ENCODE data around the gene CHURC1.

CHURC1 gene

DNA sequence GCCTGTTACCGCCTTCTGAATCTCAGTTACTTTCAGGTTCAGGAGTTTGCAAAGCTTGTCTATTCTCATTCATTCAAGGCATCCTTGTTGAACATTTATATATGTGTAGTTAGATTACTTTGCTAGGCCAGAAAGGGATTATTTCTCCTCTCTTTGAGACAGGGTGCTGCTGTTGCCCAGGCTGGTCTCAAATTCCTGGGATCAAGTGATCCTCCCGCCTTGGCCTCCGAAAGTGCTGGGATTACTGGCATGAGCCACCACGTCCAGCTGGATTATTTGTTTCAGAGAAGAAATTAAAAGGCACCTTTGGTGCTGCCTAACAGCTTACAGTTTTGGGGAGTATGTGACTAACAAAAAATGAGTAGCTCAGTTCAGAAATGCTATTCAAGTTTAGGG, 772 bp downstream of the CHURC1 start:
- DNase-seq (ENCODE audit: low read depth): no peak

DNA sequence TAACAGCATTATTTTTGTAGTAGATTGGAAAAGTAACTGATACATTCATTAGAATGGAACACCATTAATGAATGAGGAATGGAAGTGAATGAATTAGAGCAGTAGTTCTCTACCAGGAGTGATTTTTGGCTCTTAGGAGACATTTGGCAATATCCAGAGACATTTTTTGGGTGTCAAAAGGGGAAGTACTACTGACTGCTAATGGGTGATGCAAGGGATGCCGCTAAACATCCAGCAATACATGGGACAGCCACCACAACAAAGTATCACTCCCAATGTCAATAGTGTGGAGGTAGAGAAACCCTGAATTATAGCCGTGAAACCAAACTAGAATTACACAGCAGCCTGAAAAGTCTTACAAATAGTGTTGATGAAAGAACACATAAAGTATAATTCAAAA, 1.5 kb downstream of the CHURC1 start:
- in situ Hi-C loops (cut with HindIII; ENCODE audit: low sequenced_read_pairs): no loop called here
- TF ChIP-seq, protein P1, sequence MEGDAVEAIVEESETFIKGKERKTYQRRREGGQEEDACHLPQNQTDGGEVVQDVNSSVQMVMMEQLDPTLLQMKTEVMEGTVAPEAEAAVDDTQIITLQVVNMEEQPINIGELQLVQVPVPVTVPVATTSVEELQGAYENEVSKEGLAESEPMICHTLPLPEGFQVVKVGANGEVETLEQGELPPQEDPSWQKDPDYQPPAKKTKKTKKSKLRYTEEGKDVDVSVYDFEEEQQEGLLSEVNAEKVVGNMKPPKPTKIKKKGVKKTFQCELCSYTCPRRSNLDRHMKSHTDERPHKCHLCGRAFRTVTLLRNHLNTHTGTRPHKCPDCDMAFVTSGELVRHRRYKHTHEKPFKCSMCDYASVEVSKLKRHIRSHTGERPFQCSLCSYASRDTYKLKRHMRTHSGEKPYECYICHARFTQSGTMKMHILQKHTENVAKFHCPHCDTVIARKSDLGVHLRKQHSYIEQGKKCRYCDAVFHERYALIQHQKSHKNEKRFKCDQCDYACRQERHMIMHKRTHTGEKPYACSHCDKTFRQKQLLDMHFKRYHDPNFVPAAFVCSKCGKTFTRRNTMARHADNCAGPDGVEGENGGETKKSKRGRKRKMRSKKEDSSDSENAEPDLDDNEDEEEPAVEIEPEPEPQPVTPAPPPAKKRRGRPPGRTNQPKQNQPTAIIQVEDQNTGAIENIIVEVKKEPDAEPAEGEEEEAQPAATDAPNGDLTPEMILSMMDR (IDR thresholded peaks at IDR 0.05; ENCODE audit: low read depth, low read length, missing control alignments): no peak
- no peak for DNase-seq (ENCODE audit: low read depth)
- H3K4me3 ChIP-seq (ENCODE audit: low read depth, low read length): no peak overlapping the region

More for the DNA sequence above, 772 bp downstream of the CHURC1 start:
- peak overlapping the region; percentile 88 for H3K4me3 ChIP-seq (ENCODE audit: low read depth, low read length)
- TF ChIP-seq, protein P1 (IDR thresholded peaks at IDR 0.05; ENCODE audit: low read depth, low read length, missing control alignments): no peak
- in situ Hi-C loops (cut with HindIII; ENCODE audit: low sequenced_read_pairs): no loop called here

DNA sequence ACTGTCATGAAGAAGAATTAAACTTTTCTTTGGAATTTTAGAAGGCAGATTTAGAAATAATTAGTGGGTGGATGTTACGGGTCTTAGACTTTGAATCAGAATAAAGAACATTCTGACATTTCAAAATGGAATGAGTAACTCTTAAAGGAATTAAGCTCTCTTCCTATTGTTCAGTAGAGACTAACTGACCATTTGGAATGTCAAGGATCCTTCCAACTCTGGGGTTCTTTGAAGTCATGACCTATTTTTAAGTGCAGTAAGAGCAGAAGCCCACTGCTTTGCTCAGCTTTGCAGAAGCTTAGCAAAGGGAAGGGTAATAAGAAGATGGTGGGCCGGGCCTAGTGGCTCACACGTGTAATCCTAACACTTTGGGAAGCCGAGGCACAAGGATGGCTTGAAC, 4.0 kb downstream of the CHURC1 start:
- DNase-seq (ENCODE audit: low read depth): no peak
- in situ Hi-C loops (cut with HindIII; ENCODE audit: low sequenced_read_pairs): no loop called here
- H3K4me3 ChIP-seq (ENCODE audit: low read depth, low read length): no peak overlapping the region
- TF ChIP-seq, protein P1 (IDR thresholded peaks at IDR 0.05; ENCODE audit: low read depth, low read length, missing control alignments): no peak

DNA sequence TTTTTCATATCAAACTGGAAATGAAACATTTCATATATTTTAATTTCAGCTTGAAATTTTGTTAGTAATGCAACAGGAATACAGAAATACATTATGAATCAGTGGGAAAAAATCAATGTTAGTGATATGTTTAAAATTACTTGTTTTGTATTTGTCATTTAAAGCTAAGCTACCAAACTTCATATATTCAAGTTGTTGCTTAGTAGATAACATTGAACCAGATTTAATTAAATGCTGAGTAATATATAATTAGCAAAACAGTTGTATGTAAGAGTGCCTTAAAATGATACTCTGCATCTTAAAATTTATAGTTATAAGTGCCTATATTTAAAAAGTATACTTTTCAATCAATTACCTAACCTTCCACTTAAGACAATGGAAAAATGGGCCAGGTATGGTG, 5.0 kb downstream of the CHURC1 start:
- in situ Hi-C loops (cut with HindIII; ENCODE audit: low sequenced_read_pairs): no loop called here
- DNase-seq (ENCODE audit: low read depth): no peak
- no peak overlapping the region for H3K4me3 ChIP-seq (ENCODE audit: low read depth, low read length)
- TF ChIP-seq, protein P1 (IDR thresholded peaks at IDR 0.05; ENCODE audit: low read depth, low read length, missing control alignments): no peak

DNA sequence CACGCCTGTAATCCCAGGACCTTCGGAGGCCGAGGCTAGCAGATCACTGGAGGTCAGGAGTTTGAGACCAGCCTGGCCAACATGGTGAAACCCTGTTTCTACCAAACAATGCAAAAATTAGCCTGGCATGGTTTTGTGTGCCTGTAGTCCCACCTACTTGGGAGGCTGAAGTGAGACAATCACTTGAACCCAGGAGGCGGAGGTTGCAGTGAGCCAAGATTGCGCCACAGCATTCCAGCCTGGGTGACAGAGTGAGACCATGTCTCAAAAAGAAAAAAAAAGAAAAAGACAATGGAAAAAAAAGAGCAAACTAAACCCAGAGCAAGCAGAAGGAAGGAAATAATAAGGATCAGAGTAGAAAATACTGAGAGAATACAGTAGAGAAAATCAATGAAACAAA, 5.4 kb downstream of the CHURC1 start:
- no peak overlapping the region for H3K4me3 ChIP-seq (ENCODE audit: low read depth, low read length)
- TF ChIP-seq, protein P1 (IDR thresholded peaks at IDR 0.05; ENCODE audit: low read depth, low read length, missing control alignments): no peak
- no peak for DNase-seq (ENCODE audit: low read depth)
- in situ Hi-C loops (cut with HindIII; ENCODE audit: low sequenced_read_pairs): loop anchor here (5.0 kb wide), 1 partner anchor 68 kb away; the partner anchor contains the start of gene FNTB

DNA sequence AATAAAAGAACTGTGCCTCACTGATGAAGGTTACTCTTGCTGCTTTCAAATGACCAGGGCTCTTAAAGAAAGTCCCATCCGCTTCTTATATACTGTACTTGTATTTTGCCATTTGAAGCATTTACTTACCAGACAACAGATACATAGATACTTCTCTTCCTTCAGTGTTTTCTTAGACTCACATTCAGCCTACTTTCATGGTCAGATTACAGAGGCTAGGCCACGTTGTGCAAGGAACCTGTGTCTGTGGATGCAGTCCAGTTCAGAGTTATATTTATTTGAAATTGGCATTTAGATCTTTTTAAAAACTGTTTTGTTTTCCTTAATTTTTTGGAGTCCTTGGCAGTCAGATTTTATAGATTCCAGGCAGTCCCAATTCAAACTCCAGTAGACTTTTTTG, 6.2 kb downstream of the CHURC1 start:
- no peak for DNase-seq (ENCODE audit: low read depth)
- no peak overlapping the region for H3K4me3 ChIP-seq (ENCODE audit: low read depth, low read length)
- in situ Hi-C loops (cut with HindIII; ENCODE audit: low sequenced_read_pairs): loop anchor here (5.0 kb wide), 1 partner anchor 67 kb away; the partner anchor contains the start of gene FNTB
- TF ChIP-seq, protein P1 (IDR thresholded peaks at IDR 0.05; ENCODE audit: low read depth, low read length, missing control alignments): no peak

DNA sequence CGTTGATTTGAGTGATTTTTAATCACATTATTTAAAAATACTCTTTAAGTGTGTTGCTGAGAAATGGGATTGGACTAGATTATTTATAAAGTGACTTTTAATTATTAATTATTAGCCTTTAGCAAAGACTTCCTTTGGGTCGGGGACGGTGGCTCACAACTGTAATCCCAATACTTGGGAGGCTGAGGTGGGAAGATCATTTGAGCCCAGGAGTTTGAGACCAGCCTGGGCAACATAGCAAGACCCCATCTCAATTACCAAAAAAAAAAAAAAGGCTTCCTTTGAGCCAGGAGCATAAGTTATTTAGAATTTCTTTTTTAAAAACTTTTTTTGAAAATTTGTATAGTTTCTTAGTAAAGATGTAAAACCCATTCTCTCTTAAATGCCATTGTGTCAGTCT, 8.8 kb downstream of the CHURC1 start:
- in situ Hi-C loops (cut with HindIII; ENCODE audit: low sequenced_read_pairs): loop anchor here (5.0 kb wide), 1 partner anchor 64 kb away; the partner anchor contains the start of gene FNTB
- no peak for DNase-seq (ENCODE audit: low read depth)
- TF ChIP-seq, protein P1 (IDR thresholded peaks at IDR 0.05; ENCODE audit: low read depth, low read length, missing control alignments): no peak
- no peak overlapping the region for H3K4me3 ChIP-seq (ENCODE audit: low read depth, low read length)

Data from astrocyte of the cerebellum (primary cell).